Tibial nerve (tissue), 4 donors: ENCODE measurements around the gene PPM1H.

Experiments used
- CTCF ChIP-seq, 5 experiments: fragments of 200-600 bp in 3 of 5; fragments of 450-650 bp in 2 of 5; sonication (generic) in 3 of 5; IDR thresholded peaks; one replicate each; pipeline ENCODE4 v1.5.1; 2016 to 2019; ENCODE audit warnings: antibody characterized with exemption in 5 of 5, mild to moderate bottlenecking in 3 of 5, moderate library complexity in 2 of 5
- EP300 ChIP-seq, 2 donors: sonication (generic); formaldehyde crosslinking; IDR thresholded peaks; one replicate each; pipeline ENCODE4 v1.6.1; 2017; ENCODE audit warnings: antibody characterized with exemption in 2 of 2, mild to moderate bottlenecking in 1 of 2
- POLR2A ChIP-seq, 2 donors: fragments of 450-650 bp; IDR thresholded peaks; one replicate each; pipeline ENCODE4 v1.6.1; 2017; ENCODE audit warnings: antibody characterized with exemption in 2 of 2, mild to moderate bottlenecking in 2 of 2, moderate library complexity in 2 of 2

DNA sequence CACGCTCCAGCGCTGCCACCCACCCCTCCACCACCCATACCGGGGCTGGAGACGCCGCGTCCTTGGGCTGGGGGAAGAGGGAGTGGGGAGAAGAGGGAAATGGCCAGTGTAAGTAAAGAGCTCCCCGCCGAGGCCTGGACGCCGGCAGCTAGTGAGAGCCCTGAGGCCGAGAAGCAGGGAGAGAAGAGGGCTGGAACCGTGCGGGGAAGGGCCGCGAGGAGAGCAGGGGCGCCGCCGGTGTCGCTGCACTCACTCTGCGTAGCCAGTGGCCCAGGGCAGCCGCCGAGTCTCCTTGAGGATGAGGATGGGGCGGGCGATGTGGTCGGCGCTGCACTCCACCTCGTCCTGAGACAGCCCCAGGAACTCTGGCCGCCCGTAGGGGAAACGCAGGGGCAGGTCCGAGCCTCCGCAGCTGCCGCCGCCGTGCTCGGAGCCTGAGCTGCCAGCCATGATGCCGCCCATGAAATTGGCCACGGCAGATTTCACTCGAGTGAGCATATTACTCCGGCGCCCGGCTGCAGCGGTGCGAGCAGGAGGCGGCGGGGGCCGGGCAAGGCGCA, 631 bp downstream of the PPM1H start:
- TF ChIP-seq POLR2A (IDR thresholded peaks at IDR 0.05) (no peak), EP300 (IDR thresholded peaks at IDR 0.05) (no peak), CTCF (IDR thresholded peaks at IDR 0.05) (no peak)
